DMS79 (cell line): ENCODE measurements around the gene PHYHD1.

Experiments
- DNase-seq: peaks from one replicate; lab custom pipeline; 2025; lab: John Stamatoyannopoulos, UW

The PHYHD1 gene

GRCh38 chr9:128901379-128901778 lies 19.4 kb upstream of the PHYHD1 start:
- DNase-seq = no peak

GRCh38 chr9:128901822-128902221 lies 19.0 kb upstream of the PHYHD1 start:
- no peak for DNase-seq

GRCh38 chr9:128902351-128903078 lies 18.3 kb upstream of the PHYHD1 start:
- DNase-seq = no peak

- no peak for DNase-seq
Observed at GRCh38 chr9:128903079-128903461, 17.7 kb upstream of the PHYHD1 start.

GRCh38 chr9:128903871-128904620 lies 16.7 kb upstream of the PHYHD1 start:
- no peak for DNase-seq

- no peak for DNase-seq
Observed at GRCh38 chr9:128905964-128906363, 14.8 kb upstream of the PHYHD1 start.

GRCh38 chr9:128906741-128907140 lies 14.0 kb upstream of the PHYHD1 start:
- no peak for DNase-seq

- no peak for DNase-seq
Observed at GRCh38 chr9:128908372-128908771, 12.4 kb upstream of the PHYHD1 start.

GRCh38 chr9:128909859-128910258 lies 10.9 kb upstream of the PHYHD1 start:
- no peak for DNase-seq

- DNase-seq = no peak
Observed at GRCh38 chr9:128910906-128911305, 9.9 kb upstream of the PHYHD1 start.

- no peak for DNase-seq
Observed at GRCh38 chr9:128911529-128912035, 9.2 kb upstream of the PHYHD1 start.

- no peak for DNase-seq
Observed at GRCh38 chr9:128912270-128912853, 8.4 kb upstream of the PHYHD1 start.

- no peak for DNase-seq
Observed at GRCh38 chr9:128913048-128913900, 7.5 kb upstream of the PHYHD1 start.

- no peak for DNase-seq
Observed at GRCh38 chr9:128913995-128914772, 6.6 kb upstream of the PHYHD1 start.

GRCh38 chr9:128916204-128916603 lies 4.6 kb upstream of the PHYHD1 start:
- no peak for DNase-seq

- no peak for DNase-seq
Observed at GRCh38 chr9:128916745-128917144, 4.0 kb upstream of the PHYHD1 start.

GRCh38 chr9:128917151-128917849 lies 3.5 kb upstream of the PHYHD1 start:
- DNase-seq = no peak

GRCh38 chr9:128918921-128919320 lies 1.9 kb upstream of the PHYHD1 start:
- DNase-seq = no peak

- no peak for DNase-seq
Observed at GRCh38 chr9:128919402-128920089, 1.2 kb upstream of the PHYHD1 start.
